Lower leg skin (tissue), 3 donors: ENCODE data around the gene MYO10.

Source experiments
- CTCF ChIP-seq, 3 donors: fragments of 450-650 bp; IDR thresholded peaks; one replicate each; pipeline ENCODE4 v1.5.1; 2016; ENCODE audit warnings: antibody characterized with exemption in 3 of 3, mild to moderate bottlenecking in 3 of 3, moderate library complexity in 2 of 3
- POLR2A ChIP-seq, 2 donors: fragments of 450-650 bp; IDR thresholded peaks; one replicate each; pipeline ENCODE4 v1.6.1; 2016 to 2017; ENCODE audit warnings: antibody characterized with exemption in 2 of 2, mild to moderate bottlenecking in 1 of 2, moderate library complexity in 1 of 2

GRCh38 chr5:16903480-16904300, 32.4 kb downstream of the MYO10 start:
- TF ChIP-seq POLR2A (IDR thresholded peaks at IDR 0.05) (no peak), CTCF (IDR thresholded peaks at IDR 0.05) (no peak)
